ENCODE measurements around the gene SIM1.

DNA sequence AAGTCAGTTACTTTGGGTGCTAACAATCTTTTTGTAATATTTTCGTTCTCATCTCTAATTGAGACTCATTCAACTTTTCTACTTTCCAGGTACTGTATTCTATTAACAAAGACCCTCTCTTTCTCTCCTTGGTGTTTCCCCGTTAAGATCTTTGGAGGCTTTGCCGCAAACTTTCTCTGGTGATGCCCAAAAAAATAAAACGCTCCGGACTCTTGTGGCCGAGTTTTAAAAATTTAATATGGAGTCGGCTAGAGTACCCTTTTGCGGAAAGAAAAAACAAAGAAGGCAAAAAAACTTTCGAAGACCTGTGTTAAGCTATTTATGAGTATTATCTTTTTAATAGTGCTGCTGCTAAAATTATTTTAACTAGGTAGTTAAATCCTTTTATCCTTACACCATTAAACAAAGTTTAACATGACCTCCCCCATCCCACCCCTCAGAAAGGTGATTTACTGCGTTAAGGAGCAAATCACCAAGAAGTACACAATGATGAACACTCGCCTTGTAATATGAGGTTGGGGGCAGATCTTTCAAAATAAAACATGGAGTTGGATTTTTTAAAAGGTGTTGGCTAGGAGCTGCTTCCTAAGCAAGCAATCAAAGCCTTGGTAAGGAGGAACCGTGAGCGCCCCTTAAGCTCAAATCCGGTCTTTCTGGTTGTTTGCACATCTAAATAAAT lies 10.0 kb downstream of the SIM1 start:
- TF ChIP-seq POLR2A (IDR thresholded peaks at IDR 0.05; ENCODE audit: extremely low read depth, insufficient read length) (no peak), MYC (IDR thresholded peaks at IDR 0.05; ENCODE audit: low read depth, low read length) (no peak)
- TF ChIP-seq, protein P1, sequence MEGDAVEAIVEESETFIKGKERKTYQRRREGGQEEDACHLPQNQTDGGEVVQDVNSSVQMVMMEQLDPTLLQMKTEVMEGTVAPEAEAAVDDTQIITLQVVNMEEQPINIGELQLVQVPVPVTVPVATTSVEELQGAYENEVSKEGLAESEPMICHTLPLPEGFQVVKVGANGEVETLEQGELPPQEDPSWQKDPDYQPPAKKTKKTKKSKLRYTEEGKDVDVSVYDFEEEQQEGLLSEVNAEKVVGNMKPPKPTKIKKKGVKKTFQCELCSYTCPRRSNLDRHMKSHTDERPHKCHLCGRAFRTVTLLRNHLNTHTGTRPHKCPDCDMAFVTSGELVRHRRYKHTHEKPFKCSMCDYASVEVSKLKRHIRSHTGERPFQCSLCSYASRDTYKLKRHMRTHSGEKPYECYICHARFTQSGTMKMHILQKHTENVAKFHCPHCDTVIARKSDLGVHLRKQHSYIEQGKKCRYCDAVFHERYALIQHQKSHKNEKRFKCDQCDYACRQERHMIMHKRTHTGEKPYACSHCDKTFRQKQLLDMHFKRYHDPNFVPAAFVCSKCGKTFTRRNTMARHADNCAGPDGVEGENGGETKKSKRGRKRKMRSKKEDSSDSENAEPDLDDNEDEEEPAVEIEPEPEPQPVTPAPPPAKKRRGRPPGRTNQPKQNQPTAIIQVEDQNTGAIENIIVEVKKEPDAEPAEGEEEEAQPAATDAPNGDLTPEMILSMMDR (IDR thresholded peaks at IDR 0.05; ENCODE audit: low read depth, low read length) = no peak
- TF ChIP-seq, protein P2, sequence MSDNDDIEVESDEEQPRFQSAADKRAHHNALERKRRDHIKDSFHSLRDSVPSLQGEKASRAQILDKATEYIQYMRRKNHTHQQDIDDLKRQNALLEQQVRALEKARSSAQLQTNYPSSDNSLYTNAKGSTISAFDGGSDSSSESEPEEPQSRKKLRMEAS (IDR thresholded peaks at IDR 0.05; ENCODE audit: low read depth, low read length) = no peak
